Ammon's horn (tissue), 1 donor: ENCODE measurements around the gene CLIC5.
A peak's percentile ranks its signal among the peaks of the same experiment; 100 is the strongest.
"Not testable (repeated sequence)": the region's sequence is repeated elsewhere in the genome, so short reads cannot be mapped to it uniquely, and the experiment has no call there.

Experiments used
- DNase-seq: peaks from one replicate; pipeline ENCODE4 v3.0.0-alpha.2; 2016; ENCODE audit warnings: low spot score

CLIC5 gene

DNA sequence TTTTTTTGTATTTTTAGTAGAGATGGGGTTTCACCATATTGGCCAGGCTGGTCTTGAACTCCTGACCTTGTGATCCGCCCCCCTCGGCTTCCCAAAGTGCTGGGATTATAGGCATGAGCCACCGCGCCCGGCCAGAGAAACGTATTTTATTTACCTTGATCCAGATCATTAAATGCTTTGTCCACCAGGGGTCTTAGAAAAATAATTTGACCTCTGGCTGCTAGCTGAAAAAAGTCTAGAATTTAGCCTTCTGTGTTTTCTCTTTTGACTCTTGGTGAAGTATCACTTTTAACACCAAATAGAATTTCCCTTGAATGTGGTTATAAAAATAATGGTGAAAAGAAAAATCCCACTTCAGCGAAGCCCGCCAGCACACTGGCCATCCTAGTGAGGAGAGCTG is 89.2 kb downstream of the CLIC5 start:
- DNase-seq: not testable (repeated sequence)

DNA sequence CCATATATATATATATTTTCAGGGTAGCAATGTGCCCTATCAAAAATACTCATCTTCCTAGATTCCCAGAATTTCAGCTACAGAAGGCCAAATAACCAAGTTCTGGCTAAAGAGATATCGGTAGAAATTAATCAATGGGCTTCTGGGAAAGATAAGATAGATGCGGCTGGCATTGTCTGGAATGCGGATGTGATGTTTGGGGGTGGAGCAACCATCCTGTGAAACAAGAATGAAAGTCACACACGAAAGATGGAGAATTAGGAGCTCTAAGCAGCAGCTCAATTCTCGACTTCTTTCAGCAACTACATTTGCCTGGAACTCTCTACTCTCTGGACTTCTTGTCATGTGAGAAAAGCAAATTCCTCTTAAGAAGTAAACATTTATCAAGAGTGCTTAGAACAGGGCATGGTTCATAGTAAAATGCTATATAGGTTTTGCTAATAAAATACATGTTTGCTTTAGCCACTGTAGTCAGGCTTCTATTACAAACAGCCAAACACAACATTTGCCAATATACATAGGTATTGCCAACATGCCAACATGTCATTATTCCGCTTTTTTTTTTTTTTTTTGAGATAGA is 90.8 kb downstream of the CLIC5 start:
- DNase-seq: no peak

DNA sequence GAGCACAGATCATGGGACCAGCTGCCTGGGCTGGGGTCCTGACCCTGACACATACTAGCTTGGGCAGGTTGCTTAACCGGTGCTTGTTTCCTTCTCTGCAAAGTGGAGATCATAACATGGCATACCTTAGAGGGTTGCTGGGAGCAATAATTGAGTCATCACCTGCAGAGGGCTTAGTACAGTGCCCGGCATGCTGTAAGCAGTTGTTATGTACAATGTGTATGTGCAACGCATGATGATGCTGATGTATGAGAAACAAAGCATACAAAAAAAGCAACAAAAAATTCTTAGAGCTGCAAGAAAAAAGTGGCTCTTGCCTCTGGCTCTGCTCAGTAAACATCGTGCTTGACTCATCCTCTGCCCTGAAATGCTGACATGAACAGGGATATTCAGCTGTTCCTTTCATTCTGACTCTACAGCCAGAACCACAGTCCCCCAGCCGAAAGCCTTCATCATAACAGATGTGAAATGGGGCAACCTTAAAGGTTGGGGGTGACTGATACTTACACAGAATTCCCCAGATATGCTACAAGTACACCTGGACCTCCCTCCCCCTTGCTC is 91.7 kb downstream of the CLIC5 start:
- no peak for DNase-seq

DNA sequence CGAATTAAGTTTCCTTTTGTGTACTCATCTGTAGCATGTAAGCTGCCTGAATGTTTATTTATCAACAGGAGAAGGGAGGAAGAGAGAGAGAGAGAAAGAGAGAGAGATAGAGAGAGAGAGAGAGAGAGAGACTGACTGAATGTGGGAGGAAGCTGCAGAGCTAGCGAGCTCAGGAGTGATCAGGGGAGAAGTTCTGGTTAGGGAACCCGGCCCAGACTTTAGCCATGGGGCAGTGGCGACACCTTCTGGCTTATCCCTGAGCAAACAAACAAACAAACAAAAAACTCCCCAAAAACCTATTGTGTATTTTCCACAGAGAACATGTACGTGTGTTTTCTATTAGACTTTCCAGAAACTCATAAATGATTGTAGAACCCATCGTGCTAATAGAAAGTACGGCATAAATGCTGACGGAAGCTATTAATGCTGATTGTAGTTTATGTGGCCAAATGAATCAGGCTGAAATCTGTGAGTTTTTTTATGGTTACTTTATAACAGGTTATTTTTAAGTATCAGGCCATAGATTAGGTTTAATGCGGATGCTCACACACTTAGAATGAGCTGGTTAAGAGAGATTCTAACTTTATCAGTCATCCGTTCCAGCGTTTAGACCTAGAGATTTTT is 92.8 kb downstream of the CLIC5 start:
- DNase-seq: peak; percentile 88

DNA sequence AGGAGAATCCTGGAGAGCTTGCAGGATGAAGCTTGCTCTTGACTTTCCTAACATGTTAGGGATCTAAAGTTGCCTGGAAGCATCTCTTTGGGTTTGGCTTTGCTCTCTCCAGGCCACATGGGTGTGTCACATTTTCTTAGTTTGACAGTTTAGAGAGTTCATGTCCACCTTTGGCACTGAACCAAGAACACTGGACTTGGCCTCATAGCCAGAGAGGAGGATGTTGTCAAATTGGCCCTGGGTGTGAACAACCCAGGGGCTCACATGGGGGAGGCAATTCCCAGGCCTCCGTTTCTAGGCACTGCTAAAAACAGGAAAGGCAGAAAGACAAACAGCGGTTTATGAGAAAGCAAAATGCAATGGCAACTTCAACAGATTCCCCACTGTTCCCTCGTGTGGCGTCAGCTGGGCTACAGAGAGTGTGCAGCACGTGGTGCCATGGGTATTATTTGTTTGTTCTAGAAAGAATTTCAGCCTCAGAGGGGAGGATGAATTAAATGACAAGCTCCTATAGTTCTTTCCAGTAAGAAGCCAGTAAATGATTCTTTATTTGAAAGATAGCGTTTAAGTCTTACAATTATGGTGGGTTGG is 93.9 kb downstream of the CLIC5 start:
- DNase-seq: no peak

DNA sequence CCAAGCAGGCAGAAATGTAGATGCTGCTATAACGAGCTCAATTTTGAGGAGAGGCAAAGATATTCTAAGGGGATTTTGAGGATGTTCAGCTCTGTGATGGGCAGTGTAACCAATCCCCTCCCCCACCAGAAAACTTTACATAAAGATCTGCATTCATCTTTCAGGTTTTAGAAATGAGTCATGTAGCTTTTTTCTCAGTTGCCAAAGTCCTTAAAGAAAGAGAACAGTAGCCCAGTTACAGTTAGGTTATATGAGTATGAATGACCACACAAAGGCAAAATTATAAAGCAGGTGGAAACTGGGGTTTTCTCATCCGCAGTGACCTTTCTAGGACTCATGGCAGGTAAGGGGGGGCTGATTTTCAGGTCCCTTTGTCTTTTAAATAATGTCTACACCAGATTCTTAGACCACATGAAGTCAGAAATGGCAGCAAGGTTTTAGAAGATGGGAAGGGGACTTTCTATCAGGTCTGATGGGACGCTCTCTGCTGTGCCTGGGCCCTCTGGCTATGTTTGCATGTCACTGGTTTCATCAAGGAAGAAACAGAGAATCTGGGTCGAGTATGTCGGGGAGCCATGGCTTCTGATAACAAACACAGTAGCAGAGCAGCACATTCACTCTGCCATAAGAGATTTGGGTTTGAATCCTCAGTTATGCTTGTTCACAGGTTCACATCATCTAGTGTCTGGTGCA is 94.7 kb downstream of the CLIC5 start:
- DNase-seq: no peak

DNA sequence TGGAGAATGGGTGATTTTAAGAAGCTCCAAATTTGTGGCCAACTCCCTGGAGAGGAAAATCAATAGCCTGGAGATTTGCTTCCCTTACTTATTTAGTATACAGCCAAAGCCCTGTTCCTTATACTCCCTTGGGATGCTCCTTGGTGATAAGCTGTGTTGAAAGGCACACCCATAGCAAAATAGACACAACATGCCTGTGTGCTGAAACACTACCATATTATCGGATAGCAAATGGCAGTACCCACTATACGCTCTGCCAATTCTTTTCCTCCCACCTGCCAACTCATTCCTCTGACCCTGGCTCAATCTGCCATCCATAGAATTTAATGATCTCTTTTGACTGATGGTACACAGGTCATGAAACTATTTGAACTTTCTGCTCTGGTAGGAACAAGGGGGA is 98.2 kb downstream of the CLIC5 start:
- no peak for DNase-seq

DNA sequence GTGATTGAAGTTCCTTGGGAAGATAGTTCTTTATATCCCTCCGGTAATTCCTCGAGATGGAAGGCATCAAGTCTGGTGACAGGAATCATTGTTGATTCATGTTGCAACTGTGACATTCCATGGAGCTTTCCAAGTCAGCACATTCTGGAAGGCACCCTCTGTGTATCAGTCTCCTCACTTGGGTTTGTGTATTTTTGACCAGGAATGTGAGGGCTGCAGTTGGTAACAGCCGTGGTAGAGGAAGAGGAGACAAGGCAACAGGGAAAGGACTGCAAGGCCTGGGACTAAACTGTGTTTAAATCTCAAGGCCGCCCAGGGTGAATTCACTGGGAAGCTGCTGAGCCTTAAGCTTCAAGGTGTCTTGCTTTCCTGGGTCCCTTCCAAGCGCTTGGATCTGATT is 99.0 kb downstream of the CLIC5 start:
- no peak for DNase-seq

DNA sequence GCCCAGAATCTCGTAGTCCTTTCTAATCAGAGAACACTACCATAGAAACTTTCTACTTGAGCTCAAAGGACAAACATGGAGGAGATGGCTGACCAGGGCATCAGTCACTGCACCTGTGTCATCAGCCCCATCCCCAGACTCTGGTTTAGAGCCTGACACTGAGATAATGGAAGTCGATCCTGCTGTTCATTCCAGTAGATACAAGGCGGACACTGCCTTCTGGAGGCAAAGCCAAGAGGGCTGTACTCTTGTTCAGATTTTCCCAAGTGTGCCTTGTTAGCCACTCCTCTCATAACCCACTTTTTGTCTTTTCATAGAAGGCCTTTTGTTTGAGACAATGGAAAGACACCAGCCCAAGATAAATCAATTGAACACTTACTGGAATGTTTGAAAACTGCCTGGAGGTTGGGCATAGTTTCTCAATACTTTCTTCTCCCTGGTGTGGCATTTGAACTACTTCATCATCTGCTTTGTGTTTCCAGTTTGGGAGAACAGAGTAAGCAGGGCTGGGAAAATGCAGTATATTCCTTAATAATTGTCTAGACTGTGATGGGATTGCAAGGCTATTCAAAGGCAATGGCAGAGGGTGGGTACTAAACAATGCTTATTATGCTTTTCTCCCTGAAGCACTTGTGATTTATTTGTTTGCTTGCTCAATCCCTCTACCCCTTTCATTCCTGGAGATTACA is 99.7 kb downstream of the CLIC5 start:
- DNase-seq: no peak

DNA sequence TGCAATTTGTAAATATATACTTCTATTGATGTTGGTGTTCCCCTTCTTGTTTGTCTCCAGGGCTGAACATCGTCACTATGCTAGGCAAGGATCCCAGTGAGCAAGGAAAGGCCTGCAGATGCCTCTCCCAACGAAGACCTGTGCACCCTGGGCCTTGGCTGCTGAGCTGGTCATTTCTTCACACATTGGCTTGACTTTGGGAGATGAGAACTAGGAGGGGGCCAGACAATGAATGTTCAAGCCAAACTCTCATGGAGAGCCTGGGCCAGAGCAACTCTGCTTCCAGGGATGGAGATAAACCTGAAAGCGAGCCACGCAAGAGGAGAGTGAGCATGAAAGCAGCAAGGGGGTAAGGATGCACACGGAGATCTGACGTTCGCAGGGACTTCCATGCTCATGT is 104.0 kb downstream of the CLIC5 start:
- no peak for DNase-seq

DNA sequence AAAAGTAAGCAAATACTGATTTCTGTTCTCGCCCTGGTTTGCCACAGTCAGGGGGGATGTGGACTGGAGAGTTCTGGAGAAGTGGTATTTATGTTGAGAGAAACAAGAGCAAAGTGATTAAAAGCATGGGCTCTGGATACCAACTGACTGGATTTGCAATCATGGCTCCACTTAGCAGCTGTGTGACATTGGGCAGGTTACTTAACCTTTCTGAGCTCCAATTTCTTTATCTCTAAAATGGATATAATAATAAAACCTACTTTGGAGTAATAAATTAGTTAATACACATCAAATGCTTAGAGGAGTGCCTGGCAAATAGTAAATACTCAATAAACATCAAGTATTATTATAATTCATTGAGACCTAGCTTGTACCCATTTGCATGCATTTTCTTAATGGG is 111.7 kb downstream of the CLIC5 start:
- no peak for DNase-seq

DNA sequence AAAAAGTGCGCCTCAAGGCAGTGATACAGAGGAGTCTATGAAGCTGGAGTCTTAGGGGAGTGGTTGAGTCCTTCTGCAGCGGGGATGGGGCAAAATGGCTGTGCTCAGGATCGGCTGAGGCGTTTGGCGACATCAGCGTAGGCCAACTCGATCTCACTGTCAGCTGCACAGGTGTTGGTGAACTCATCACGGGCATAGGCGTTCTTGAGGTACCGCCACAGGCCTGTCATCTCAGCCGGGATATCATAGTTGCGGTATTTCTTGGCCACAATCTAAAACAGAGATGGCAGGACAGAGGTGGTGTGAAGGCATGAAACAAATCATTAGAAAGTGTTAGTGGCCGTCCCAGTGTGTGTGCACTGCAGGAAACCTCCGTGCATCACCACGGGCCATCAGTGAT is 112.7 kb downstream of the CLIC5 start:
- DNase-seq: no peak

DNA sequence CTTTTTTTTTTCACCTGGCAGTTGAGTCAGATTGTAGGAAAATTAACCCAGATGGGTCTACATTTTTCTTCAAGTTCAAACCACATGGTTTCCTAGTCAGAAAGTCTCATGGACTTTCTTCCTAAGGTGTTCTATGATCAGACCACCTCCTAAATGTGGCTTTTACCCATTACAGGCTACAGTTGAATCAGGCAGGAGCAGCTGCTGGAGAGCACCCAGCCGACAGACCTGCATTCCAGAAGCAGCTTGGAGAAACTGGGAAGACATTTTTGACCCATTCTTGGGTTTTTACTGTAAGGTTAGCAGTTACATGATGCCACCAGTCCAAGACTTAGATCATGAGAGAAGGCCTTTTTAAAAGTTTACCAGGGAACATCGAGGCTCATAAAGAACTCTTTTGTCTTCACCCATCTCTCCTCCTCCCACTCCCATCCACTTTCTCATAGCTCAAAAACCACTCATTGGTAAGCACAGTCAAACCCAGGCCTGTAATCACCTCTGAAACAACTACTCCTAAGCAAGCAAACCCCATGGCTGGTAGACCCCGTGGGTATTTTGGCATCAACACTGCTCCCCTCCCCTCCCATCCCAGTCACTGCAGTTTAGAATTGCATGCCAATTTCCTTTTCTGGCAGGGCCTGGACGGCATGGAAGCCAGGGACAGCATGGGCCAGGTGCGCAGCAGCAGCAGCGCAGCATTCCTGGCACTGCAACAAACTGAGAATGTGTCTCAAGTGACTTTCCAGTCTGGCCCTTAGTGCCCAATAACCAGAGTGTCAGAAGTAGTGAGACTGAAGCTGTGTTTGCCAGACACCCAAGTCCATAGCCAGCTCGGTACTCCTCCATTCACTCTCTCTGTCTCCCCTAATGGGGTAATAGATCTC is 113.7 kb downstream of the CLIC5 start:
- no peak for DNase-seq

DNA sequence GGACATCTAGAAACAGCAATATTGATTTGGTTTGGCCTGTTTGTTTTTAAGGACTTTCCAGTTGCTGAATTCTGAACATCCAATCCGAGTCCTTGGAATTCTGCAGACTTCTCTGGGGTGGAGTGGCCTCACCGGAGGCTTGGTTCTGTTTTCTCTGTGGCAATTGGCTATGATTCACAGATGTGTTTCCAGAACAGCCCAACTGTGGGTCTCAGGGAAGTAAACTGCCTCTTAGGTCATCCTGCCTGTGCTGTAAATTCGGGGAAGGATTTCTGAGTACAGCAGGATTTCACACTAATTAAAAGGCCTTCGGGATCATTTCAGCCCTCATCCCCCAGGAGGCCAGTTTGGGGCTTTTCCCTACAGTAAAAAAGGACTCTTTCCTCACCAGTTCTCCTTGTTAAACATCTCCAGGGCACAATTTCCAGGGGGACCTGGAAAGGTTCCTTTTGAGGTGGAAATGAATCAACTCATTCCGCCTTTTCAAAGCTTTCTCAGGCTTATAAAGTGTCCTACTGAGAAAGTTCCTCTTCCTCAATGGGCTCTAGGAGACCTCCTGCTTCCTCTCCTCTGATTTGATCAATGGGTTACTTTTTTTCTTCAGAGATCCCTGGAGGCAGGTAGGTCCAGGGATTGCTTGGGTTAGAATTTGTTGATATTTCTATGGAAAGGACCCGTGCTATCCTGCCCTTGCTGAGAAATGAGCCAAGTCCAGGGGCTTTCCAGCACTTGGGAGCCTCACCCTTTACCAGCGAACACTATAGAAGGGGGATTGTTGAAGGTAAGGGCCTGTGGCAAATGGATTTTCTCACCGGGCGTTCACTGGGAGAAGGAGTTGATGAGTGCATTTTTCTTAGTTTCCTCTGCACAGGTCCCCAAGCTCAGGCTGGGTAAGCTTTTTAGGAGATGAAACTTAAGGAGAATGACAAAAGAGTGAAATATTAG is 114.6 kb downstream of the CLIC5 start:
- DNase-seq: no peak

DNA sequence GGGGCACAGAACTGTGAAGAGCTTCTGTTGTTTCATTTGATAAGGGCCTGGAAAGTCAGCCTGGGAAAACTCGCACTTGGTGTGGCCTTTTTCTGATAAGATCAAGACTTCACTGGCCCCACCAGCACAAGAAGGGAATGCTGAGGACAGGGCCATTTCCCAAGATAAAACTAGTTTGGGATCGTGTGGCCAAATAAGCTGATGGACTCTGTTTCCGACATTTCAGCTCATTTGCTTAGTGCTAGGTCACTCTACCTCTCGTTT is 116.0 kb downstream of the CLIC5 start:
- DNase-seq: no peak

DNA sequence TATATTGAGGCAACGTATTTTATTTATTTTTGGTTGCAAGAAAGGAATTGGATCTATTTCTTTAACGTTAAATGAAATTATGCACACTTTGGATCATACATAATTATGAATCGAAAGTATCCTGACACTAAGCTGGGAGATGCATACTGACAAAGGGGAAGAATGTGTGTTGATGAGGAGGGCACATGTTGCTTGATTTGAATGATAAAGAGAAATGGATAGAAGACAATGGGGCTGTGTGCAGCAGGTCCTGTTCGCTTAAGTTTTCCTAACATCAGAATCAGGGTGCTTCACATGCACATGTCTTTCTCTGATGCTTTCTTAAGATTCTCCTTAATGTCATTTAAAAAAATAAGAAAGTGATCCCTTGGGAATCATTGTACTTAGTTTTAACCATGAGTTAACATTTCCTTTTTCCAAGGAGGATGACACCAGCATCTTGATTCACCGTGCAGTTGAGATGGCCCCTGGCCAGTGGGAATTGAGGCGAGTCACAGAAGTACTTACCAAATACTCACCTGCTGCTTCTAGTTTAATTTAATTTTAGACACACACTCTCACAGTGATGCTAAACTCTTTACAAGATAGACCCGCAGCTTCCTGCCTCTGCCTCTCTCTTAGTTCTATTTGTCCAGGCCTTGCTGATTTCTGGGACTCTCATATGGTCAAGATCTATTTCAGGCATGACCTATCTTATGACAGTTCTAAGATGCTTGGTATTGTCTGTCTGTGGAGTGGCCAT is 116.5 kb downstream of the CLIC5 start:
- DNase-seq: no peak

DNA sequence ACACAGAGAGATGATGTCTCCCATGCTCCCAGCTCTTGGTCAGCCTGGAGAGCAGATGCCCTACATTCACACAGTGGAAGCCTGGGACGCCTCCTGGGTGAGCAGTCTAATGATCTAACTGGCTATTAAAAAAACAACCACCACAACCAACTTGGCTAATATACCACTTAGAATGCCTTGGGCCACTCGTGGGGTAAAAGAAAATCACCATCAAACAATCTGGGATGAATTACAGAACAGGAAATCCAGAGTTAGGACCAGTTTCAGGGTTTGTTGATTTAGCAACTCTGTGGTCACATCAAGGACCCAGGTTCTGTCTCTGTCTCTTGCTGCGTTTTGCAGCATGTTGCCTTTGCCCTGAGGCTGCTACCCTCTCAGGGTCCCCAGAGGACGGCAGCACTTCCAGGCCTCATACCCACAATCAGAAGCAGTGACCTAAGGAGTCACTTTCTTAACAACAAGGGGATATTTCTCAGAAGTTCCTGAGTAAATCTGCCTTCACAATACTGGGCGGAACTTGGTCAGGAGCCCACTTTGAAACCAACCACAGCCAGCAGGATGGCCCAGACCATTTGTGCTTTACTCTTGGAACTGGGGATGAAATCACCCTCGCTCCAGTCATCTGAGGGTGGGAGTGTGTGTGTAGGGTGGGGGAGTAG is 118.7 kb downstream of the CLIC5 start:
- DNase-seq: no peak

DNA sequence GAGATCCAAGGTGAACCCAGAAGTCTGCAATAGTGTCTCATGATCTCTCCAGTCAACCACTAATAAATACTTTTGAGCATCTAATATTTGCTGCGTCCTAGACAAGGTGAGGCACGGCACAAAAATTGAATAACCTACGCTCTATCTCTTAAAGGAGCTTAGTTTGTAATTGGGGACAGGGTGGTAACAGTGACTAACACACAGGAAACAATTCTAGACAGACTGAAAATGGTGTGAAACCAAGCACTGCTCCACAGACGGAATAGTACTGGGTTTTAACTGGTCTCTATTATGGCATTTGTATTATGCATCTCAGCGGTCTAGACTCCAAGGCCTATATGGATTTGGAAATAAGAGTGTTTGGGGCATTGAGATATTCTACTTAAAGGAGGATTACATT is 120.1 kb downstream of the CLIC5 start:
- no peak for DNase-seq

DNA sequence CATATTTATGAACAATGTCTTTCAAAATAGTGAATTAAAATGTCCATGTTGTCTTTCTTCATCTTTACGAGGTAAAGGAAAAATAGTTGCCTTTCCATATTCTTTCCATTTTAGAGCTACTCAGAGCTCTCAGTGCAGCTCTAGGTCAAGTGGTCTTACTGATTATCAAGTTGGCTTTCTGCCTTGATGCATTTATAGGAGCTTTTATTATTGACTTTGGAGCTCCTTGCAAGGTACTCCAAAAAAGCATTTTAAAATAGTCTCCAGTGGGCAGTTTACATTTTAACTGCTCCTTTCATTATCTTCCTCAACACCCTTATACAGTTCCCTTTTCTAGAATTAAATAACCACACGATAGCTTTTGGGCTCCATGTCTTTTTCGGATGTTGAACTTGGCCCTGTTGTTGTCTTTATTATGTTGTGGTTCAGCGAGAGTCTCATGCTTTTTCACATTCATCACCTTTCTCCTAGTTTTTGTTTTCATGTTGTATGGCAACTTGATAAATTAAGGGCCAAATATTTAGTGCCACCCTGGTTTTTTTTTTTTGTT is 122.9 kb downstream of the CLIC5 start:
- DNase-seq: no peak
